Panc1 (cell line): Measurements from ENCODE around the gene AFF3.

Experiments
- CTCF ChIP-seq: fragments of 450-650 bp; IDR thresholded peaks from 2 replicates; pipeline ENCODE4 v1.5.1; 2017; ENCODE audit warnings: mild to moderate bottlenecking
- POLR2AphosphoS5 ChIP-seq: IDR thresholded peaks from 2 replicates; pipeline ENCODE4 v1.6.1; 2012; ENCODE audit warnings: mild to moderate bottlenecking, low read depth, low read length, moderate library complexity
- SIN3A ChIP-seq: IDR thresholded peaks from 2 replicates; pipeline ENCODE4 v1.6.1; 2012; ENCODE audit warnings: low read depth, mild to moderate bottlenecking, low read length, moderate library complexity, borderline replicate concordance; ENCODE audit not compliant: insufficient read depth
- TCF7L2 ChIP-seq: IDR thresholded peaks from 2 replicates; pipeline ENCODE4 v1.6.1; 2011; ENCODE audit warnings: mild to moderate bottlenecking, low read depth, low read length, inconsistent platforms
- TF ChIP-seq, protein P1 (sequence below), 2 experiments: IDR thresholded peaks; 2 replicates each; pipeline ENCODE4 v1.6.1; 2011 to 2012; ENCODE audit warnings: low read depth in 2 of 2, control low read depth in 1 of 2, low read length in 1 of 2, mild to moderate bottlenecking in 1 of 2, moderate library complexity in 1 of 2; ENCODE audit not compliant: insufficient read depth in 1 of 2

- TF ChIP-seq CTCF (no peak), POLR2AphosphoS5 (no peak), SIN3A (no peak), TCF7L2 (no peak)
- TF ChIP-seq, protein P1, sequence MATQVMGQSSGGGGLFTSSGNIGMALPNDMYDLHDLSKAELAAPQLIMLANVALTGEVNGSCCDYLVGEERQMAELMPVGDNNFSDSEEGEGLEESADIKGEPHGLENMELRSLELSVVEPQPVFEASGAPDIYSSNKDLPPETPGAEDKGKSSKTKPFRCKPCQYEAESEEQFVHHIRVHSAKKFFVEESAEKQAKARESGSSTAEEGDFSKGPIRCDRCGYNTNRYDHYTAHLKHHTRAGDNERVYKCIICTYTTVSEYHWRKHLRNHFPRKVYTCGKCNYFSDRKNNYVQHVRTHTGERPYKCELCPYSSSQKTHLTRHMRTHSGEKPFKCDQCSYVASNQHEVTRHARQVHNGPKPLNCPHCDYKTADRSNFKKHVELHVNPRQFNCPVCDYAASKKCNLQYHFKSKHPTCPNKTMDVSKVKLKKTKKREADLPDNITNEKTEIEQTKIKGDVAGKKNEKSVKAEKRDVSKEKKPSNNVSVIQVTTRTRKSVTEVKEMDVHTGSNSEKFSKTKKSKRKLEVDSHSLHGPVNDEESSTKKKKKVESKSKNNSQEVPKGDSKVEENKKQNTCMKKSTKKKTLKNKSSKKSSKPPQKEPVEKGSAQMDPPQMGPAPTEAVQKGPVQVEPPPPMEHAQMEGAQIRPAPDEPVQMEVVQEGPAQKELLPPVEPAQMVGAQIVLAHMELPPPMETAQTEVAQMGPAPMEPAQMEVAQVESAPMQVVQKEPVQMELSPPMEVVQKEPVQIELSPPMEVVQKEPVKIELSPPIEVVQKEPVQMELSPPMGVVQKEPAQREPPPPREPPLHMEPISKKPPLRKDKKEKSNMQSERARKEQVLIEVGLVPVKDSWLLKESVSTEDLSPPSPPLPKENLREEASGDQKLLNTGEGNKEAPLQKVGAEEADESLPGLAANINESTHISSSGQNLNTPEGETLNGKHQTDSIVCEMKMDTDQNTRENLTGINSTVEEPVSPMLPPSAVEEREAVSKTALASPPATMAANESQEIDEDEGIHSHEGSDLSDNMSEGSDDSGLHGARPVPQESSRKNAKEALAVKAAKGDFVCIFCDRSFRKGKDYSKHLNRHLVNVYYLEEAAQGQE (IDR thresholded peaks at IDR 0.05; ENCODE audit: insufficient read depth in 1 of 2, low read depth in 2 of 2, low read length in 1 of 2), result no peak
Observed at GRCh38 chr2:99662761-99663341, 479.5 kb downstream of the AFF3 start.
